GM20000 (cell line): ENCODE data around the gene NSDHL.
"Not testable (repeated sequence)": the region's sequence is repeated elsewhere in the genome, so short reads cannot be mapped to it uniquely, and the experiment has no call there.

Experiments used
- DNase-seq: peaks from one replicate; pipeline ENCODE4 v3.0.0; 2012; ENCODE audit warnings: low spot score
- TF ChIP-seq, protein P1 (sequence below): IDR thresholded peaks from 2 replicates; pipeline ENCODE4 v1.5.1; 2012; ENCODE audit warnings: mild to moderate bottlenecking, control low read depth; ENCODE audit errors: extremely low read depth, missing control alignments

Gene NSDHL

DNA sequence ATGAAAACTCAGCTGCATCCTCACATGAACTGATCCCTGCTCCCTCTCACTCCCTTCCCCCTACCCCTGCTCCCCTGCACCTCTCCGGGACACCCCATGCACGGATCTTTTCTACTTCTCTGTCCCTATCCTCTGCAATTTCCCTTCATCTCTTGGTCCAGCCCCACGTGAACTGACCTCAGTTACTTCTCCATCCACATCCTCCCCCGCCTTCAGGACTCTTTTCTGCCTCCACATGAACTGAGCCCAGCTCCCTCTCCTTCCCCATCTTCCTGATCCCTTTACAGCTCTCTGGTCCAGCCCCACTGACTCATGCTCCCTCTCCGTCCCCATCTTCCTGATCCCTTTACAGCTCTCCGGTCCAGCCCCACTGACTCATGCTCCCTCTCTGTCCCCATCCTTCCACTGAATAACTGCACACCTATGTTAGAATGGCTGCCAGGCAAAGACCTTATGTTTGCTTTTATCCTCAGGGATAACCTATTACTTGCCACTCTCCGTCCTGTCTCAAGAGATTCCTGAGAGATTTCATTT lies 6.0 kb upstream of the NSDHL start:
- DNase-seq = no peak
- TF ChIP-seq, protein P1, sequence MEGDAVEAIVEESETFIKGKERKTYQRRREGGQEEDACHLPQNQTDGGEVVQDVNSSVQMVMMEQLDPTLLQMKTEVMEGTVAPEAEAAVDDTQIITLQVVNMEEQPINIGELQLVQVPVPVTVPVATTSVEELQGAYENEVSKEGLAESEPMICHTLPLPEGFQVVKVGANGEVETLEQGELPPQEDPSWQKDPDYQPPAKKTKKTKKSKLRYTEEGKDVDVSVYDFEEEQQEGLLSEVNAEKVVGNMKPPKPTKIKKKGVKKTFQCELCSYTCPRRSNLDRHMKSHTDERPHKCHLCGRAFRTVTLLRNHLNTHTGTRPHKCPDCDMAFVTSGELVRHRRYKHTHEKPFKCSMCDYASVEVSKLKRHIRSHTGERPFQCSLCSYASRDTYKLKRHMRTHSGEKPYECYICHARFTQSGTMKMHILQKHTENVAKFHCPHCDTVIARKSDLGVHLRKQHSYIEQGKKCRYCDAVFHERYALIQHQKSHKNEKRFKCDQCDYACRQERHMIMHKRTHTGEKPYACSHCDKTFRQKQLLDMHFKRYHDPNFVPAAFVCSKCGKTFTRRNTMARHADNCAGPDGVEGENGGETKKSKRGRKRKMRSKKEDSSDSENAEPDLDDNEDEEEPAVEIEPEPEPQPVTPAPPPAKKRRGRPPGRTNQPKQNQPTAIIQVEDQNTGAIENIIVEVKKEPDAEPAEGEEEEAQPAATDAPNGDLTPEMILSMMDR = no peak

DNA sequence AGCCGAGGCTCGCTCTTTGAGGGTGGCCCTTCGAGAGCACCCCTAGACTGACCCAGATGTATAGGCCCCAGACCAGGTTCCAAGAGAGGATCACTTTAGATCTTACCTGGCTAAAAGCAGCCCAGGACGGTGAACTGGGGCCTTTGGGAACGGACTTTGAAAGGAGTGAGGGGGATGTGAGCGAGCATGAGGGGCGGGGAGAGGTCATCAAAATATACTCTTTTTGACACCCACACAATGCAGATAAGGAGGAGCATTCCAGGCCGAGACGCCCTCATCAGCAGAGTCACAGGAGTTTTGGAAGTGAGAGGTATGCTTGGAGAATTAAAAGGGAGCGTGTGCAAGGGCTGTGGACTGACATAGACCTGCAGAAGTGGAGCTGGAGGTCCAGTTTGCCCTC lies 528 bp downstream of the NSDHL start:
- TF ChIP-seq, protein P1 = no peak
- no peak for DNase-seq

DNA sequence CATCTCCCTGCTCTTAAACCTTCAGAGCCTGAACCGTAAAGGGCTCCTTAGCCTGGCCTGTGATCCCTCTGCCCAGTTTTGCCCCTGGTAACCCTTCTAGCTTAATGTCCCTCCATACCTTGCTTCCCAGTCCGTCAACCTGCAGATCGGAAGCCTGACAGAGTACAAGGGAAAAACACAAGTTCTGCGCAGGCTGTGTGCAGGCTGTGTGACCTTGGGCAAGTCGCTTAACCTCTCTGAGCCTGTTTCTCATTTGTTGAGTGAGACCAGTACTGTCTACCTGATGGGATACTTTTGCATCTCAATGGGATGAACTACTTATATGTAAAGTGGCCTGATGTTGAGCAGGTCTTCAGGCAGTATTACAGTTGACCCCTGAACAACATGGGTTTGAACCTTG lies 1.7 kb downstream of the NSDHL start:
- no peak for DNase-seq
- TF ChIP-seq, protein P1 = no peak

DNA sequence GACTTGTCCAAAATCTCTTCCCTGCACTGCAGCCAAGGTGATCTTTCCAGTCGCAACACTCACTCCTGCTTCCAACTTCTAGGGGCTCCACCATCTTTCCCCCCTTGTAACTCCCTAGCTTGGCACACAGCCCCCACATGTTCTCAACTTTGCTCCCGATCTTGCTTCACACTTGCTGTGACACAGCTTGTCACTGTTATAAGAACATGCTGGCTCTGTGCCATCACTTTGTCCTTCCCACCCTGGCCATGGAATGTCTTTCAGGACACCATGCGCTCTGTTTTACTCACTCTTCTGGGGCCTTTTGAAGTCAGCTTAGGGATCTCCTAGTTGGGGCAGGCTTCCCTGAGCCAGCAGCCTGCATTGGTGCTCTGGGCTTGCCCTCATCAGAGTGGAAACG lies 2.5 kb downstream of the NSDHL start:
- DNase-seq = no peak
- TF ChIP-seq, protein P1 = no peak

DNA sequence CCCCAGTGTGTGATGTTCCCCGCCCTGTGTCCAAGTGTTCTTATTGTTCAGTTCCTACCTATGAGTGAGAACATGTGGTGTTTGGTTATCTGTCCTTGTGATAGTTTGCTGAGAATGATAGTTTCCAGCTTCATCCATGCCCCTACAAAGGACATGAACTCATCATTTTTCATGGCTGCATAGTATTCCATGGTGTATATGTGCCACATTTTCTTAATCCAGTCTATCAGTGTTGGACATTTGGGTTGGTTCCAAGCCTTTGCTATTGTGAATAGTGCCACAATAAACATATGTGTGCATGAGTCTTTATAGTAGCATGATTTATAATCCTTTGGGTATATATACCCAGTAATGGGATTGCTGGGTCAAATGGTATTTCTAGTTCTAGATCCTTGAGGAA lies 4.6 kb downstream of the NSDHL start:
- DNase-seq = not testable (repeated sequence)

DNA sequence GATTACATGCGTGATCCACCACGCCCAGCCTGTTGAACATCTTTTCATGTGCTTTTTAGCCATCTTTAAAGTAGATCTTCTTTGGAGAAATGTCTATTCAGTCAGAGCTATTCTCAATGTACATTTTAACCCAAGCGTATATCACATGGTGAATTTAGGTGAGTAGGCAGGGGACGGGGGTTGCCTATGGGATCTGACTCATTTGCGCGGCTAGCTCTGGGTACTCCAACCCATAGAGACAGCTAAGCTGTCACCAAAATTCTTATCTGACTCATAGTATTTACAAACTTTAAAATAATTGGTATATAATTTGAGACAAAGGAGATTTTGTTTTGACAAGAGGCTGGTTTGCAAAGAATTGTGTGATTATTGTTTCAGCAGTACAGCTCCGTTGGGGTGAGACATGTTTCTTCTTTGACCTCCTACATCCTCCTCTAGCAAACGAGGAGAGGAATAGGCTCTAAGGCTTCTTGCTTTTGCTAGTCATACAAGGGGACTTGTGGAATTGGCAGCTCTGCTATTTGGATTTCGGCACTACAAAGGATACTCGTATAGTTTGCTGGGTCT lies 12.0 kb downstream of the NSDHL start:
- TF ChIP-seq, protein P1 = no peak

DNA sequence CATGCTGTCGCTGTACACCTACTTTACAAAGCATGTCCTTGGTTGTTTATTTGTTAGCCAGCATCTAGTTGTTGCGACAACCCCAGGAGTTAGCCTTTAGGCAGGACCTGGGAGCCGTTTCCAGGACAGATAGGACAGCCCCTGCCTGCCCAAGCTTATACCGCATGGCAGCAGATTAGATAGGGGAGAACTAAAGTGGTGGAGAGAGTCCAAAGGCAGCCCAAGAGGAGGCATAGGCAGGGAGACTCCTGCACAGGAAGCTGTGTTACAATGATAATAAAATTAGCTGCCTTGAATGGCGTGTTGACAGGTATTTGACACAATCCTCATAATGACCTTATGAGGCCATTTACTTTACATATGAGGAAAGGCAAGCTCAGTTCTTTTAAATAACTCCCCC lies 13.0 kb downstream of the NSDHL start:
- TF ChIP-seq, protein P1 = no peak
- DNase-seq = no peak

More for the DNA sequence above, 12.0 kb downstream of the NSDHL start:
- DNase-seq = no peak

DNA sequence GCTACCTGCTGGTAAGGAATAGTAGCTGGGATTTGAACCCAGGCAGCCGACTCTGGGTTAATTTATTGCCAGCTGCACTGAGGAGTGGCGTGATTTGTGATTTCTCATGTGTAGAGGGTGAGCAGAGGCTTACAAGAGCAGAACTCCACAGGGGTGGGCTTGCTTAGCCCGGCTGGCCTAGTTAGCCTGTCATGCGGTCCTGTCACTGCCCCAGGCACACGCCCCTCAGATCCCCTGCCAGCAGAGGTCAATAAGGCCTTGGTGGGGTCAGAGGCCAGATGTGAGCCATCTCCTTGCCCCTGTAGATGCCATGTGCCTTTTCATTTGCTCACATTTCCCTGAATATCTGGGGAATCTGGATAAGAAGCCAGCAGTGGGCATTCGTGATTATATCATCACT lies 13.4 kb downstream of the NSDHL start:
- no peak for DNase-seq
- TF ChIP-seq, protein P1 = no peak
